Cardiac septum (tissue), 1 donor: ENCODE results near the gene PLPPR5. TPM values are rescaled to one million over a fixed set of nuclear protein-coding genes. Genes with fewer than 3 reads are reported as not detected.

ENCODE experiments used
- DNase-seq: peaks from one replicate; pipeline ENCODE4 v3.0.0-alpha.2; 2020; ENCODE audit warnings: low spot score
- intact Hi-C: fragments of 100-400 bp; cut with DNase I; formaldehyde crosslinking; loops from one replicate; pipeline ENCODE4 v1.14.0; 2022
- total RNA-seq: library from RNA; stranded (reverse); fragmentation: NEBNext Ultra II Directional; extraction: Animal tissue kit (Norgen Biotek cat#: 25700); gene quantifications from one replicate; pipeline ENCODE4 v1.2.1, GENCODE V29; 2021
- donor health status: DM: no; HTN: no; CAD: no.

The PLPPR5 gene
- total RNA-seq, 1 donor from 2014 or later: not detected

DNA sequence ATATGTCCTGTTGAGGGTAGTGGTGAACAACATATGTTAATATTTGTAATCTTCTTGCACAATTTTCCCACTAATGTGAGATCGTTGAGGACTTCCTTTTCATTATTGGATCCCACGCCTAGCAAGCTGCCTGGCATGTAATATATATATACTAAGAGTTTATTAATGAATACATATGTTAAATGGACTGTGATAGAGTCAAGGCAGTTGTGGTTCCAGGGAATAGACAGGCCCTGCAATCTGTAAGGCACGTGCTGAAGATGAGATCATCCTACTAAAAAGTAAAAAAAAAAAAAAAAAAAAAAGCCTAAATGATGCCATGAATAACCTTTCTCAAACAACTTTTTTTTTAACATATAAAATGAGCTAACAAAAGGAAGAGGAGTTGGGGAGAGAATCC is 28.9 kb downstream of the PLPPR5 start:
- DNase-seq: no peak
- intact Hi-C loops: no loop called here

DNA sequence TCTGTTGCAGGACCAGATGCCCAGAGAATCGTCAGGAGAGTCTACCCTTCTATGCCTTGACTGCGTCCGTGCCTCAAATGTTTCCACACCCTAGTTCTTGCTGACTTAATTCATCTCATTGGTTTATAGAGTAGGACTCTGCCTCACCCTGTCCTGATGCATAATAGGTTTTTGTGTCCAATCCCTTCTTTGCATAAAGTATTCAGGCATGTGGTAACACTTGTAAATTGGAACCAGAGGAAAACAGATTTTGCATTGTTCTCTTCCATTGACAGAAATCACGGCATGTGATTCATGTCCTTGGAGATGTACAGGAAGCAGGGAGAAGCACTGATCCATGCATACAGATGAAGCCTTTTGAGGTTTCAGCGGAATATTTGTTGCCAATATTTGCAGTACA is 29.5 kb downstream of the PLPPR5 start:
- no peak for DNase-seq
- intact Hi-C loops: no loop called here

DNA sequence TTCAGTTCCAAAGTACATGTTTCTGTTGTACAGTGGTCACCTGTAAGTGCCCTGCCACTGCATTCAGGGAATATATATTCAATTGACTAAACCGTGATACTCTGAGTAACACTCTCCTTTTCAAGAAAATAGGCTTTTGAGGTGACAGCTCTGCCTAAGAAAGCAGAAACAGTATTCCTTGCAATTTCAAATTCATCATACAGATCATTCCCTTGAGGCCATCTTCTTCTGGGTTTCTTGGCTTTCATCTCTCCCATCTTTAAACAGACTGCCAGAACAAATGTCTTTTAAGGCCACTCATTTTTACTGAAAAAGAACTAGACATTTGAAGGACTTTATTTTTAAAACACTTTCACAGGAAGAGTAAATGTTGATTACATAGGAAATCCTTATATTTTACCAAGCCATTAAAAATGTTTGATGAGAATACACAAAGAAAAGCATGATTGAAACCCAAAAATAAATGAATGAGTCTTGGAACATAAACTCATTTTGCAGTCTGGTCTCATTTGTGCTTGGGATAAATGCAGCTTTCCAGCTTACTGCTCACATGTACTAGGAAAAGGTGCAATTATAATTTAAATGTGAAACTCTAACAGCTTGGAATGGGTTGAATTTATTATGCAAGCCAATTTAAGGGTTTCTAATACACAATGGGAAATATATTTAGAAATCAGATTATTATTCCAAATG is 34.7 kb downstream of the PLPPR5 start:
- intact Hi-C loops: no loop called here

GRCh38 chr1:98967122-98967521 is 37.5 kb downstream of the PLPPR5 start:
- intact Hi-C loops: no loop called here
- no peak for DNase-seq

More for the DNA sequence above, 34.7 kb downstream of the PLPPR5 start:
- no peak for DNase-seq

DNA sequence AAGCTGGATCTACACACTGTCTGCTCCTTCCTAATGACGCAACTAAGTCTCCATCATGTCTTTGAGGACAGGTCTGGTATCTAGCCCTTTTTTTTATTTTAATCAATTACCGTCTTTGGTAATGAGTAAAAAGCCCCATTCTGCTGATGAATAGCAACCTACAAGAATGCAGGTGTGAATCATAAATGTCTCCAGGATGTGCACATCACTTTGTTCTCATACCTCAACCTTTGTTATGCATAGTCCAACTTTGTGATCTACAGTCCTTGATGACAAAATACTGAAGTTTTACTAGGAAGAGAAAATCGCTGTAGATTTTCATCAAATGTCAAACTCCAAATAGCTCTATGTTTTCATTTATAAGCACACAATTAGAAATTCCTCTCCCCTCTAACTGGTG is 39.3 kb downstream of the PLPPR5 start:
- DNase-seq: no peak
- intact Hi-C loops: no loop called here

GRCh38 chr1:98964198-98964597 is 40.5 kb downstream of the PLPPR5 start:
- DNase-seq: no peak
- intact Hi-C loops: no loop called here

DNA sequence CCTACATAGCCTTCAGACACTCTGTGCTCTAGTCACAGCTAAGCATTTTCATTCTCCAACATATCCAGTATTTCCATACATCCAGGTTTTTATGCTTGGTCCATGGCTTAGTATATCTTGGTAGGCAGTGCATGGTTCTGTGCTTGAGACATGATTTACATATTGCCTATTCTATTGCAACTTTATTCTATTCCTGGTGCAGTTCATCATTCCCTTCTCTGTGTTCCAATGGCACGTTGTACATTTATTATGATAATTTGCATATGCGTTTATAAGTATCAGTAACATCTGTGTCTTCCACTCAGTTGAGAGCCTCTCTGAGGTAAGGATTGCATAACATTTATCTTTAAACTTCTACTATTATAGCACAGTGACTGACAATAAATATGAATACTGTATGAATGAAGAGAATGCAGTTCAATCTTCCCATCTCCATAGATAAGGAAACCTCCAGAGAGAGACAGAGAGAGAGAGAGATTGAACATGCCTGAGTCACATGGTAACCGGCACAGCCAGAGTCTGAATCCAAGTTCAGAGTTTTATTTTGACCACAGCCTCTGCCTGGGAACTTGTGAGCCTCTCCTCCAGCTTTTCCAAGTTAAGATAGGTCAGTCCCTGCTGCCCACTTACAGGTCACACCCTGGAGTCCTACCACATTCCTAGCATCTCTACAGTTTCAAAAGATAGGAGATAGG is 41.5 kb downstream of the PLPPR5 start:
- DNase-seq: no peak
- intact Hi-C loops: no loop called here

DNA sequence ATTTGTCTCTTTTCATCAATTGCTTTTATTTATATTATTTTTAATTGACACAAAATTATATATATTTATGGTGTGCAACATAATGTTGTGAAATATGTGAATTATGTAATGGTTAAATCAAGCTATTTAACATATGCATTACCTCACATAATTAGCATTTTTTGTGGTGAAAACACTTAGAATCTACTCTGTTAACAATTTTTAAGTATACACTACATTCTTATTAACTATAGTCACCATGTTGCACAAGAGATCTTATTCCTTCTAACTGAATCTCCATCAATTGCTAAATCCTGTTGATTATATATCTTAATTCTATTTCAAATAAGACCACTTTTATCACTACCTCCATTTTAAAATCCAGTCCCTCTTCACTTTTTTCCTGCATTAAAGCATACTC is 42.5 kb downstream of the PLPPR5 start:
- intact Hi-C loops: no loop called here
- no peak for DNase-seq

- intact Hi-C loops: no loop called here
- DNase-seq: no peak
Measured at GRCh38 chr1:98949621-98950020, 55.0 kb downstream of the PLPPR5 start.

DNA sequence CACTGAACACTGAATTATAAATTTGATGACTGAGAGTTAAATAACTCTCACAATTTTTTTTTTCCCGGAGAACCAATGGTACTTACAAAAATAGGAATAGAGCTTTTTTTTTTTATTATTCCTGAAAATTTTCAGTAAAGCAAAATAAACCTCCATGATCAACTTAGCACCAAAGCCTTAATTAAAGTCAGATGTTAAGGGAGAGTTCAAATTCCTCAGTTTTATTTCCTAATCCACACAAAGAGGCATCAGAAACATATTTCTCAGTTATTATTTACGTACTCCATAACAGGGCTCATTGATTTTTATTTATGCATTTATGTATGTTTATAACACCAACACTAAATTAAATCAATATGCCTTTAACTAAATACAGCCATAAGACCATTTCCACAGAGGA is 55.5 kb downstream of the PLPPR5 start:
- intact Hi-C loops: no loop called here
- no peak for DNase-seq

GRCh38 chr1:98947071-98947470 is 57.6 kb downstream of the PLPPR5 start:
- intact Hi-C loops: no loop called here
- no peak for DNase-seq

GRCh38 chr1:98940722-98941079 is 64.0 kb downstream of the PLPPR5 start:
- intact Hi-C loops: no loop called here
- no peak for DNase-seq

DNA sequence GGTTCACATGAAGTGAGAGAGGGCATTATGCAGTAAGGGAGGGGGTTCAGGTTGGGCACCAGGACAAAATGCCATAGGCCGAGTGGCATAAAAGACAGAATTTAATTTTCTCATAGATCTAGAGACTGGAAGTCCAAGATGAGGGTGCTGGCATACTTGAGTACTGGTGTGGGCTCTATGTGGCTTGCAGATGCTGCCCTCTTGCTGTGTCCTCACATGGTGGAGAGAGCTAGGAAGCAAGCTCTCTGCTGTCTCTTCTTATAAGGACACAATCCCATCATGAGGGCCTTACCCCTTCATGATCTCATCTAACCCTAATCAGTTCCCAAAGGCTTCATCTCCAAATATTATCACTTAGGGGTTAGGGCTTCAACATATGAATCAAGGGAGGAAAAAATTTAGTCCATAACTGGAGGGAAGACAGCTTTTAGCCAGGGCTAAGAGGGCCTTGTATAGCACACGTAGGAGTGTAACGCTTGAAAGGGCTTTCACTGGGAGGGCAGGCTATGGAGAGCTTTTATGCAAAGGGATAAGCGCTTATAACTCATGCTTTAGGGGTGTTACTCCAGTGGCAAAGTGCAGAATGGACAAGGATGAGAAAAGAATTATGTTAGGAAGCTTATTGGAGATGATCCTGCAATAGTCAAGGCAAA is 64.5 kb downstream of the PLPPR5 start:
- intact Hi-C loops: no loop called here
- DNase-seq: no peak

GRCh38 chr1:98939471-98939870 is 65.2 kb downstream of the PLPPR5 start:
- no peak for DNase-seq
- intact Hi-C loops: no loop called here

DNA sequence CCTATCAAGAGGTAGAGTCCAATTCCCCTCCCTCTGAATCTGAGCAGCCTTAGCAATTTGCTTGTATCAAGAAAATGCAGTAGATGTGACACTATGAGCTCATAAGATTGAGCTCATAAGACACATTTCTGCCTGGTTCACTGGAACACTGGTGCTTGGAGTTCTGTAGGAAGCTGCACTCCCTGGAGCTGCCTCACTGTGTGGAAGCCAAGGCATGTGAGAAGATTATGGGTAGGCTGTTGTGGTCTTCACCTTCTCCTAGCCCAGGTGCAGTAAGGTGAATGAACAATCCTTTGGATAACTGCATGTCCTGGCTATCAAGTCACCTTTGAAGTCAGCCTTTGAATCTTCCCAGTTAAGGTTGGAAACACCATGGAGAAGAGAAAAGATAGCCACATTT is 67.3 kb downstream of the PLPPR5 start:
- DNase-seq: no peak
- intact Hi-C loops: no loop called here

- DNase-seq: no peak
- intact Hi-C loops: no loop called here
Measured at GRCh38 chr1:98932184-98932583, 72.5 kb downstream of the PLPPR5 start.

DNA sequence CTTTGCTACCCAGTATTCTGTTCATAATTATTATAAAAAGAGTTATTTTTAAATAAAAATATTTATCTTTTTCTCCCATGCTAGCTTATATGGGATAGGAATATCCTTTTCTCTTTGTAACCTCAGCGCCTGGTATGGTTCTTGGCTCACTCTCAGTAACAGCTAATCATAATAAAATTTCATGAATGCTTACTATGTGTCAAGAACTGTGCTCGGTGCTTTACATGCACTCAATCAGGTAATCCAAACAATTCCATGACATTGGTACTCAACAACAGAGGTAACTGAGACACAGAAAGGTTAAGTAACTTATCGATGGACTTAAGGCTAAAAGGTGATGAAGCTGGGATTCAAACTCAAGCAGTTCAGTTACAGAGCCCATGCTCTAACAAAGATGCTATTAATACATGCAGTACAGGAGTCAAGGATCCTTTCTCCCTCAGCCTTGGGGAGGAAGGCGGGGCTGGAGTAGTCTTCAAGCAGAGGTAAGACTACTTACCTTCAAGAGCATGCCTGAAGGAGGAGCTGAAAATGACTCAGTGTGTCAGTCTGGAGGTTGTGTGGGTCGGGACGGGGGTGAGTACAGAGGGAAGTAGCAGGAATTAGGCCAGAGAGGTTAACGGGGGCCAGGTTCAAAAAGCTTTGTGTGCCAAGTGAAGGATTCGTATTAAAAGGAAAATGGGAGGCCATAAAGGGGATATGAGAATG is 73.4 kb downstream of the PLPPR5 start:
- no peak for DNase-seq
- intact Hi-C loops: no loop called here

GRCh38 chr1:98929437-98929836 is 75.2 kb downstream of the PLPPR5 start:
- intact Hi-C loops: no loop called here
- DNase-seq: no peak

DNA sequence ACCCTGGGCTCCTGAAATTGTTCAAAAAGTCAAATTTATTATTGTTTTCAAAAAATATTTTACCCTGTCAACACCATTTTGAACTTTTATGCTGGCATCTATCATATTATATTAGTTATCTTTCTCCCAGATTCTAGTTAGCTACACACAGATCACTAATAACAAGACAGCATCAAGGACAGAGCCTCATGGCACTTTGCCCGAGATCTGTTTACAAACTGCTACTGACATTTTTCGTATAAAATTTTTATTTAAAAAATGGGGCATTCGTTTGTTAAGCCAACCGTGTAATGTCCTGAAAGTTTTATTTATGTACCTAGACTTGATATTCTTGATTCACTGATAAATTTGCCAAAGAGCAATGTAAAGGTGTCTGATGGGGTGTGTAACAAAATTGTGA is 78.1 kb downstream of the PLPPR5 start:
- intact Hi-C loops: no loop called here
- no peak for DNase-seq

DNA sequence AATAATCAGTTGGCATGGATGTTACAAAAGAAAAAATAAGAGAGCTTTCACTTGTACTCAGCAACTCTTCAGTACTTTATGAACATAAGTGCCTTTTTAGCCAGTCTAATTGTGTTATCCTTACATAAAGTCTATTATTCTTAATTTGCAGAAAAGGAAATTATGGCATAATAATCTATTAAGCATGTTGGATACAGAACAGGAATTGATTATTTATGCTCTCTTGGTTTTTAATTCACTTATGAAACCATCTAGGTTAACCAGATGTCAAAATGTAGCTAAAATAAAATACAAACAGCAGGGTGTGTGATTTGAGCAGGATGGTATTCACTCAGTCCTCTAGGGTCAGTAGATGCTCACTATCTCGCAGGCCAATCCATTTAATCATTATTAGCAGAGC is 79.7 kb downstream of the PLPPR5 start:
- no peak for DNase-seq
- intact Hi-C loops: no loop called here

- intact Hi-C loops: no loop called here
- no peak for DNase-seq
Measured at GRCh38 chr1:98923667-98924066, 81.0 kb downstream of the PLPPR5 start.
